ENCODE data around the gene CACNA1H. TPM values are rescaled to one million over a fixed set of nuclear protein-coding genes. Genes with fewer than 3 reads are reported as not detected.

Gene CACNA1H
- total and polyA plus RNA-seq, 2 of the 4 experiments (the other 2 are of a cell fraction), result 1.6 to 5.8 TPM

GRCh38 chr16:1223355-1224214, 70.7 kb downstream of the CACNA1H start:
- no peak overlapping the region for H2BK120ac ChIP-seq (ENCODE audit: low read depth, low read length)
- CTCF ChIA-PET, result no interaction called here
- WGBS, 2 experiments (ENCODE audit: extremely low coverage in 2 of 2, insufficient read length in 1 of 2), result 93% methylated on average over 18 of the region's 38 CpGs; no CpG with 5 or more reads in 1 of the 2 experiments

More at GRCh38 chr16:1223355-1224214, 70.7 kb downstream of the CACNA1H start:
- in situ Hi-C loops (cut with MboI; ENCODE audit: low sequenced_read_pairs) (loop anchor here (25.0 kb wide), 1 partner anchor 411 kb away; the partner anchor contains the start of gene GNG13), intact Hi-C loops (cut with micrococcal nuclease) (no loop called here), dilution Hi-C loops (cut with HindIII; ENCODE audit: low sequenced_read_pairs, unreplicated experiment) (no loop called here)
- BruUV-seq (replicated peaks), result no TSS peak
- Histone ChIP-seq H3K9ac (ENCODE audit: low read depth, low read length) (no peak overlapping the region), H3K9me1 (ENCODE audit: insufficient read depth, low read length) (no peaks in the 10 kb centered on the region), H3K56ac (ENCODE audit: extremely low read depth, insufficient read depth, low read length) (no peak overlapping the region), H2BK5ac (ENCODE audit: low read depth, low read length, poor library complexity, severe bottlenecking) (no peak overlapping the region), H3K4me2 (ENCODE audit: low read depth, low read length) (no peak overlapping the region), H3K4ac (ENCODE audit: low read depth, low read length) (no peak overlapping the region), H4K91ac (ENCODE audit: insufficient read depth, low read depth, low read length) (no peak overlapping the region), H3K4me1 (ENCODE audit: control insufficient read depth, insufficient read depth, low read length) (no peaks in the 10 kb centered on the region), H4K8ac (ENCODE audit: low read depth in 2 of 2, low read length in 2 of 2) (no peak overlapping the region), H3K27me3 (ENCODE audit: control insufficient read depth, insufficient read depth, low read length) (no peaks in the 10 kb centered on the region; the same call in 1 of the 2 replicates), H3K9me3 (ENCODE audit: control insufficient read depth, insufficient read depth, low read length) (no peaks in the 10 kb centered on the region), H3K79me1 (ENCODE audit: low read depth in 1 of 2, low read length in 2 of 2) (no peaks in the 10 kb centered on the region), H2BK20ac (ENCODE audit: low read depth, low read length) (no peak overlapping the region), H3K4me3 (ENCODE audit: insufficient read depth, low read depth, low read length) (no peak overlapping the region), H2AK9ac (replicated peaks; ENCODE audit: low read depth, low read length, poor library complexity) (no peak overlapping the region), H3K36me3 (ENCODE audit: control insufficient read depth, insufficient read depth, low read length) (no peaks in the 10 kb centered on the region), H3K23ac (ENCODE audit: low read depth, low read length) (no peak overlapping the region), H2AK5ac (ENCODE audit: low read depth, low read length) (no peak overlapping the region), H4K20me1 (ENCODE audit: insufficient read depth, low read length) (no peaks in the 10 kb centered on the region), H3K14ac (replicated peaks; ENCODE audit: low read depth, low read length) (no peak overlapping the region), H3K18ac (ENCODE audit: low read depth, low read length) (no peak overlapping the region), H2BK15ac (ENCODE audit: low read depth, low read length) (no peak overlapping the region), H3K27ac (ENCODE audit: insufficient read depth, low read length) (no peak overlapping the region), H4K5ac (ENCODE audit: low read depth, low read length) (no peak overlapping the region), H2AFZ (replicated peaks; ENCODE audit: low read length, poor library complexity) (no peak overlapping the region)
- DNase-seq (no peak), ATAC-seq (ENCODE audit: low read depth) (no peak)
- TF ChIP-seq, protein P1, sequence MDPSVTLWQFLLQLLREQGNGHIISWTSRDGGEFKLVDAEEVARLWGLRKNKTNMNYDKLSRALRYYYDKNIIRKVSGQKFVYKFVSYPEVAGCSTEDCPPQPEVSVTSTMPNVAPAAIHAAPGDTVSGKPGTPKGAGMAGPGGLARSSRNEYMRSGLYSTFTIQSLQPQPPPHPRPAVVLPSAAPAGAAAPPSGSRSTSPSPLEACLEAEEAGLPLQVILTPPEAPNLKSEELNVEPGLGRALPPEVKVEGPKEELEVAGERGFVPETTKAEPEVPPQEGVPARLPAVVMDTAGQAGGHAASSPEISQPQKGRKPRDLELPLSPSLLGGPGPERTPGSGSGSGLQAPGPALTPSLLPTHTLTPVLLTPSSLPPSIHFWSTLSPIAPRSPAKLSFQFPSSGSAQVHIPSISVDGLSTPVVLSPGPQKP (IDR thresholded peaks at IDR 0.05; ENCODE audit: borderline replicate concordance, low read depth, low read length), result no peak
- TF ChIP-seq RCOR1 (IDR thresholded peaks at IDR 0.05; ENCODE audit: insufficient replicate concordance, low read length), result no peak
- TF ChIP-seq, protein P2, sequence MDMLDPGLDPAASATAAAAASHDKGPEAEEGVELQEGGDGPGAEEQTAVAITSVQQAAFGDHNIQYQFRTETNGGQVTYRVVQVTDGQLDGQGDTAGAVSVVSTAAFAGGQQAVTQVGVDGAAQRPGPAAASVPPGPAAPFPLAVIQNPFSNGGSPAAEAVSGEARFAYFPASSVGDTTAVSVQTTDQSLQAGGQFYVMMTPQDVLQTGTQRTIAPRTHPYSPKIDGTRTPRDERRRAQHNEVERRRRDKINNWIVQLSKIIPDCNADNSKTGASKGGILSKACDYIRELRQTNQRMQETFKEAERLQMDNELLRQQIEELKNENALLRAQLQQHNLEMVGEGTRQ (IDR thresholded peaks at IDR 0.05; ENCODE audit: low read depth, low read length), result no peak
- TF ChIP-seq MAZ (IDR thresholded peaks at IDR 0.05; ENCODE audit: borderline replicate concordance, low read depth, low read length), result no peak
- TF ChIP-seq CEBPB (IDR thresholded peaks at IDR 0.05; ENCODE audit: low read depth, low read length), result no peak
- TF ChIP-seq RFX5 (IDR thresholded peaks at IDR 0.05; ENCODE audit: low read depth, low read length), result no peak
- no peak for TF ChIP-seq BHLHE40 (IDR thresholded peaks at IDR 0.05; ENCODE audit: low read depth, low read length)
- TF ChIP-seq MXI1 (IDR thresholded peaks at IDR 0.05; ENCODE audit: borderline replicate concordance, low read depth, low read length), result no peak
- TF ChIP-seq, protein P3, sequence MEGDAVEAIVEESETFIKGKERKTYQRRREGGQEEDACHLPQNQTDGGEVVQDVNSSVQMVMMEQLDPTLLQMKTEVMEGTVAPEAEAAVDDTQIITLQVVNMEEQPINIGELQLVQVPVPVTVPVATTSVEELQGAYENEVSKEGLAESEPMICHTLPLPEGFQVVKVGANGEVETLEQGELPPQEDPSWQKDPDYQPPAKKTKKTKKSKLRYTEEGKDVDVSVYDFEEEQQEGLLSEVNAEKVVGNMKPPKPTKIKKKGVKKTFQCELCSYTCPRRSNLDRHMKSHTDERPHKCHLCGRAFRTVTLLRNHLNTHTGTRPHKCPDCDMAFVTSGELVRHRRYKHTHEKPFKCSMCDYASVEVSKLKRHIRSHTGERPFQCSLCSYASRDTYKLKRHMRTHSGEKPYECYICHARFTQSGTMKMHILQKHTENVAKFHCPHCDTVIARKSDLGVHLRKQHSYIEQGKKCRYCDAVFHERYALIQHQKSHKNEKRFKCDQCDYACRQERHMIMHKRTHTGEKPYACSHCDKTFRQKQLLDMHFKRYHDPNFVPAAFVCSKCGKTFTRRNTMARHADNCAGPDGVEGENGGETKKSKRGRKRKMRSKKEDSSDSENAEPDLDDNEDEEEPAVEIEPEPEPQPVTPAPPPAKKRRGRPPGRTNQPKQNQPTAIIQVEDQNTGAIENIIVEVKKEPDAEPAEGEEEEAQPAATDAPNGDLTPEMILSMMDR (conservative IDR thresholded peaks at IDR 0.05; ENCODE audit: low read depth, low read length), result no peak
- no peak for TF ChIP-seq FOS (IDR thresholded peaks at IDR 0.05; ENCODE audit: low read depth, low read length)
- TF ChIP-seq POLR2A (IDR thresholded peaks at IDR 0.05; ENCODE audit: low read depth, low read length), result no peak
- no peak for TF ChIP-seq SMC3 (IDR thresholded peaks at IDR 0.05; ENCODE audit: low read depth, low read length)
- POLR2A ChIA-PET (ENCODE audit: unreplicated experiment), result no interaction called here
